GM18511 (cell line): ENCODE data around the gene MYL1.
A peak's percentile ranks its signal among the peaks of the same experiment; 100 is the strongest.

Source experiments
- ATAC-seq: cut with Tn5 transposase; IDR thresholded peaks from one replicate; pipeline ENCODE4 v1.9.1; 2021; ENCODE audit warnings: mild to moderate bottlenecking, moderate library complexity; ENCODE audit not compliant: unreplicated experiment

The MYL1 gene

GRCh38 chr2:210315015-210315788 lies at the start of gene MYL1:
MYL1 (minus strand) TSS chr2:210315174; CDS start chr2:210315042, 132 bp downstream.
- no peak for ATAC-seq

GRCh38 chr2:210363876-210364275 lies 48.9 kb upstream of the MYL1 start:
- ATAC-seq: no peak

GRCh38 chr2:210363261-210363660 lies 48.3 kb upstream of the MYL1 start:
- ATAC-seq: peak; percentile 40

GRCh38 chr2:210360412-210360811 lies 45.4 kb upstream of the MYL1 start:
- no peak for ATAC-seq

GRCh38 chr2:210356944-210357343 lies 42.0 kb upstream of the MYL1 start:
- ATAC-seq: no peak

GRCh38 chr2:210337159-210337558 lies 22.2 kb upstream of the MYL1 start:
- no peak for ATAC-seq

- ATAC-seq: no peak
Observed at GRCh38 chr2:210324906-210325305, 9.9 kb upstream of the MYL1 start.

GRCh38 chr2:210324458-210324857 lies 9.5 kb upstream of the MYL1 start:
- ATAC-seq: no peak

- no peak for ATAC-seq
Observed at GRCh38 chr2:210323003-210323402, 8.0 kb upstream of the MYL1 start.

GRCh38 chr2:210318891-210319290 lies 3.9 kb upstream of the MYL1 start:
- ATAC-seq: no peak

- ATAC-seq: no peak
Observed at GRCh38 chr2:210318486-210318885, 3.5 kb upstream of the MYL1 start.

GRCh38 chr2:210310550-210310949 lies 4.4 kb downstream of the MYL1 start:
- ATAC-seq: no peak

- no peak for ATAC-seq
Observed at GRCh38 chr2:210309548-210310233, 5.3 kb downstream of the MYL1 start.

GRCh38 chr2:210303498-210303897 lies 11.5 kb downstream of the MYL1 start:
- ATAC-seq: no peak

- ATAC-seq: no peak
Observed at GRCh38 chr2:210302326-210302725, 12.6 kb downstream of the MYL1 start.

GRCh38 chr2:210299866-210300373 lies 15.1 kb downstream of the MYL1 start:
- ATAC-seq: no peak

- no peak for ATAC-seq
Observed at GRCh38 chr2:210288408-210288807, 26.6 kb downstream of the MYL1 start.

GRCh38 chr2:210287301-210287700 lies 27.7 kb downstream of the MYL1 start:
- ATAC-seq: no peak

GRCh38 chr2:210286123-210286680 lies 28.8 kb downstream of the MYL1 start:
- no peak for ATAC-seq

GRCh38 chr2:210277133-210277532 lies 37.8 kb downstream of the MYL1 start:
- no peak for ATAC-seq

GRCh38 chr2:210271300-210271699 lies 43.7 kb downstream of the MYL1 start:
- no peak for ATAC-seq

- no peak for ATAC-seq
Observed at GRCh38 chr2:210269148-210269547, 45.8 kb downstream of the MYL1 start.
